ENCODE results near the gene RAVER2.
"Not testable (repeated sequence)": the region's sequence is repeated elsewhere in the genome, so short reads cannot be mapped to it uniquely, and the experiment has no call there.

The RAVER2 gene

GRCh38 chr1:64748222-64748621 lies 3.3 kb downstream of the RAVER2 start:
- DNase-seq (ENCODE audit: low read depth), result no peak

- no peak for DNase-seq (ENCODE audit: low read depth)
These were observed 3.8 kb downstream of the RAVER2 start for GRCh38 chr1:64748706-64749105.

GRCh38 chr1:64750092-64750491 lies 5.2 kb downstream of the RAVER2 start:
- DNase-seq (ENCODE audit: low read depth), result no peak

- no peak for DNase-seq (ENCODE audit: low read depth)
These were observed 6.0 kb downstream of the RAVER2 start for GRCh38 chr1:64750875-64751274.

- no peak for DNase-seq (ENCODE audit: low read depth)
These were observed 9.3 kb downstream of the RAVER2 start for GRCh38 chr1:64754173-64754572.

GRCh38 chr1:64755361-64755760 lies 10.5 kb downstream of the RAVER2 start:
- DNase-seq (ENCODE audit: low read depth), result no peak

- no peak for DNase-seq (ENCODE audit: low read depth)
These were observed 11.9 kb downstream of the RAVER2 start for GRCh38 chr1:64756770-64757169.

- no peak for DNase-seq (ENCODE audit: low read depth)
These were observed 12.3 kb downstream of the RAVER2 start for GRCh38 chr1:64757213-64757612.

GRCh38 chr1:64758233-64758632 lies 13.4 kb downstream of the RAVER2 start:
- no peak for DNase-seq (ENCODE audit: low read depth)

- DNase-seq (ENCODE audit: low read depth), result no peak
These were observed 15.1 kb downstream of the RAVER2 start for GRCh38 chr1:64759968-64760367.

GRCh38 chr1:64765012-64765411 lies 20.1 kb downstream of the RAVER2 start:
- no peak for DNase-seq (ENCODE audit: low read depth)

- no peak for DNase-seq (ENCODE audit: low read depth)
These were observed 21.0 kb downstream of the RAVER2 start for GRCh38 chr1:64765826-64766225.

- no peak for DNase-seq (ENCODE audit: low read depth)
These were observed 21.6 kb downstream of the RAVER2 start for GRCh38 chr1:64766429-64766828.

- no peak for DNase-seq (ENCODE audit: low read depth)
These were observed 24.6 kb downstream of the RAVER2 start for GRCh38 chr1:64769482-64769881.

GRCh38 chr1:64769971-64770370 lies 25.1 kb downstream of the RAVER2 start:
- DNase-seq (ENCODE audit: low read depth), result no peak

GRCh38 chr1:64773306-64773705 lies 28.4 kb downstream of the RAVER2 start:
- not testable (repeated sequence) for DNase-seq (ENCODE audit: low read depth)

GRCh38 chr1:64775113-64775512 lies 30.2 kb downstream of the RAVER2 start:
- DNase-seq (ENCODE audit: low read depth), result no peak

GRCh38 chr1:64782044-64782443 lies 37.2 kb downstream of the RAVER2 start:
- not testable (repeated sequence) for DNase-seq (ENCODE audit: low read depth)

- DNase-seq (ENCODE audit: low read depth), result not testable (repeated sequence)
These were observed 38.0 kb downstream of the RAVER2 start for GRCh38 chr1:64782848-64783247.

GRCh38 chr1:64790832-64791487 lies 46.1 kb downstream of the RAVER2 start:
- no peak for DNase-seq (ENCODE audit: low read depth)

GRCh38 chr1:64798872-64799271 lies 54.0 kb downstream of the RAVER2 start:
- no peak for DNase-seq (ENCODE audit: low read depth)

- no peak for DNase-seq (ENCODE audit: low read depth)
These were observed 57.1 kb downstream of the RAVER2 start for GRCh38 chr1:64801851-64802523.

- DNase-seq (ENCODE audit: low read depth), result no peak
These were observed 64.4 kb downstream of the RAVER2 start for GRCh38 chr1:64809309-64809708.

GRCh38 chr1:64810001-64810400 lies 65.1 kb downstream of the RAVER2 start:
- DNase-seq (ENCODE audit: low read depth), result no peak
